Daoy (cell line): ENCODE data around the gene TMEM140. TPM values are rescaled to one million over a fixed set of nuclear protein-coding genes. Genes with fewer than 3 reads are reported as not detected.
A peak's percentile ranks its signal among the peaks of the same experiment; 100 is the strongest.

Source experiments
- DNase-seq: peaks from one replicate; pipeline ENCODE4 v3.0.0-alpha.2; 2015; ENCODE audit warnings: low read depth
- total RNA-seq: library from RNA; depleted of rRNA; stranded (reverse); fragments of >200 nt; shearing (Covaris generic); gene quantifications from 2 replicates; pipeline ENCODE4 v1.2.3, GENCODE V29; 2014

TMEM140 gene
- total RNA-seq, 1 experiment from 2014 or later: 1.2 TPM

- peak; percentile 41 for DNase-seq
These were observed 46.7 kb downstream of the TMEM140 start for GRCh38 chr7:135194494-135195095.

- no peak for DNase-seq
These were observed 47.3 kb downstream of the TMEM140 start for GRCh38 chr7:135195156-135195555.

- DNase-seq: no peak
These were observed 48.2 kb downstream of the TMEM140 start for GRCh38 chr7:135195968-135196629.

- no peak for DNase-seq
These were observed 49.5 kb downstream of the TMEM140 start for GRCh38 chr7:135197343-135197742.

GRCh38 chr7:135197906-135198655 lies 50.2 kb downstream of the TMEM140 start:
- DNase-seq: no peak

- no peak for DNase-seq
These were observed 51.6 kb downstream of the TMEM140 start for GRCh38 chr7:135199439-135199838.

- no peak for DNase-seq
These were observed 53.0 kb downstream of the TMEM140 start for GRCh38 chr7:135200821-135201331.

- no peak for DNase-seq
These were observed 53.5 kb downstream of the TMEM140 start for GRCh38 chr7:135201350-135201749.

GRCh38 chr7:135204341-135204749 lies 56.5 kb downstream of the TMEM140 start:
- DNase-seq: no peak

GRCh38 chr7:135204876-135205275 lies 57.0 kb downstream of the TMEM140 start:
- no peak for DNase-seq

GRCh38 chr7:135205850-135206249 lies 58.0 kb downstream of the TMEM140 start:
- DNase-seq: no peak

GRCh38 chr7:135206941-135207391 lies 59.1 kb downstream of the TMEM140 start:
- DNase-seq: no peak

- no peak for DNase-seq
These were observed 59.7 kb downstream of the TMEM140 start for GRCh38 chr7:135207406-135208101.

GRCh38 chr7:135208102-135208793 lies 60.4 kb downstream of the TMEM140 start:
- no peak for DNase-seq

GRCh38 chr7:135209225-135209834 lies 61.5 kb downstream of the TMEM140 start:
- no peak for DNase-seq

GRCh38 chr7:135210888-135211178 lies 63.0 kb downstream of the TMEM140 start:
- DNase-seq: no peak

- peak; percentile 96 for DNase-seq
These were observed 63.5 kb downstream of the TMEM140 start, which contains the start of gene WDR91 for GRCh38 chr7:135211179-135211945. WDR91 (minus strand) TSS chr7:135211526; CDS start chr7:135211502, 24 bp downstream.

GRCh38 chr7:135211946-135212685 lies 64.2 kb downstream of the TMEM140 start:
- DNase-seq: peak; percentile 47

- DNase-seq: no peak
These were observed 66.0 kb downstream of the TMEM140 start for GRCh38 chr7:135213831-135214230.
